HG02884 (cell line): ENCODE results near the gene KLHL29.

Experiments
- ATAC-seq: cut with Tn5 transposase; IDR thresholded peaks from one replicate; pipeline ENCODE4 v1.9.1; 2021; ENCODE audit warnings: mild to moderate bottlenecking, moderate library complexity; ENCODE audit not compliant: unreplicated experiment

Gene KLHL29

DNA sequence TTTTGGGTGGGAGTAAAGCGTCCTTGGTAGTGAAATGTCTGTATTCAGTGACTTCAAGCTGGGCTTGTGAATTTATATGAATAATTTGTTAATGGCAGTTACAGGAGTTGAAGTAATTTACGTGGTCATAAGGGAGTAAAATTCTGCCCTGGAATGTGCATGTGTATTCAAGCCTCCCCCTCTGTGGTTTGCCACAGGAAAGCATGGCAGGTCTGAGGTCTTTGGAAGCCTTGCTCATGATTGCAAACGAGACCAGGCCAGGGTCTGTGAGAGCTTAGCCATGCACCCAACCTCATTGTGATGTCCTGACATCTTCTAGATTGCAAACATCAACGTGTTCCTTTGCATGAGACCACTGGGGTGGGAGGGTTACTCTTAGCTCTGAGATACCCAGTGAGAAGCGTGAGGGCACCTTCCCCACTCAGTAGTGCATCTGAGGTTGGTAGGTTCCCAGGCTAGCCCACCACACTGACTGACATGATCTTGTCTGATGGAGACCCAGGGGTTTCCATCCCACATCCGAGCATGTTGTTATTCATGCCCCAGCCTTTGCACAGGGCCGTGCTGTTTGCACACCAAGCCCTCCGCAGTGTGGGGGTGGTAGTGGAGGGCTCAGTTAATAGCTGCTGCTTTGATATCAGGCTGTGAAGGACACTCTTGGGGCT is 216.5 kb downstream of the KLHL29 start:
- ATAC-seq: no peak

DNA sequence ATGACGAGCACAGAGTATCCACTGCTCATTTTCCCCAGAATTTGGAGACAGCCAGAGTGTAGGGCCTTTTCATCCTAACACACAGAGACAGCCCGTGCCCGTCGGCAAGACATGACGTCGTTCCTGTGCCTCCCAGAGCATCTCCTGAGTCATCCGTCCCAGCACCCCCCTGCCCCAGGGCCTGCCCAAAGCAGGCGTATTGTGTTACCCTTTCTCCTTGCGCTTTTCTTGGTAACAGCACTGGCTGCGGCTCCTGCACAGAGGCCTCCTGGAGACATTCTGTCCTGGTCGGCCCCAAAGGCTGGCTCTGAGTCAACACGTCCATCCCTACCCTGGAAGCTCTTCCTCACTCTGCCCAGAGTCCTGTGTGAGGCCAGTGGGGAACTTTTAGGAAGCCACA is 217.1 kb downstream of the KLHL29 start:
- no peak for ATAC-seq

DNA sequence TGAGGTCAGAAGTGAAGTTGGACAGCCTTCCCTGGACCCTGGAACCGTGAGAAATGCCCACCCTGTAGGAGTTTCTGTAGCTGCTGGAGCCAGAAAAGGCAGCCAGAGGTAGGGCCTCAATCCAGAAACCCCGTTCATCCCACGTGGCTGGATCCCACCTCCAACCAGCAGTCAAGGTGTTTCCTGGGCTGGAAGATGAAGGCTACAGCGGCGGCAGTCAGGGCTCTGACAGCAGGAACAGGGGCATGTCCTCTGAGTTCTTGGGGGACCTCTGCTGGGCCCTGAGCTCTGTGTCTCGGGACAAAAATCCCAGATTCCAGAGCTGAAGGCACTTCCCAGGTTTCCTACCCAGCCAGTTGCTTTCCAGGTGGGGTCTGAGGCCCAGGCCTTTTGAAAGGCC is 218.2 kb downstream of the KLHL29 start:
- ATAC-seq: no peak

DNA sequence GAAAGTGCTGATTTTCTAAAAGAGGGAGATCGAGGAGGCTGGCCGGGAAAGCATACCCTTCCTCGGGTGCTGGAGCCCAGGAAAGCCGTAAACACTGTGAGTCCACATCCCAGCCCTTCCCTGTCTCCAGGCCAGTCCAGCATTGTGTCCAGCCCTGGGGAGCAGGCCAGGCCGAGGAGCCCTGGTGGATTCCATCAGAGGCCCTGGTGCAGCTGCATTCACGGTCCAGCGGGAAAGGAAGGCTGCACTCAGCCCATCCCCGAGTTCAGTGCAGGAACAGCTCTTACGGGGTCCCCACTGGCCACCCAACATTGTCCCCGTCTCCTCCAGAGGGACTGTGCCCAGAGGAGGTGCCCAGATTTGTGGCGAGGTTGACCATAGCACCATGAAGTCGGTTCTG is 218.6 kb downstream of the KLHL29 start:
- ATAC-seq: no peak

DNA sequence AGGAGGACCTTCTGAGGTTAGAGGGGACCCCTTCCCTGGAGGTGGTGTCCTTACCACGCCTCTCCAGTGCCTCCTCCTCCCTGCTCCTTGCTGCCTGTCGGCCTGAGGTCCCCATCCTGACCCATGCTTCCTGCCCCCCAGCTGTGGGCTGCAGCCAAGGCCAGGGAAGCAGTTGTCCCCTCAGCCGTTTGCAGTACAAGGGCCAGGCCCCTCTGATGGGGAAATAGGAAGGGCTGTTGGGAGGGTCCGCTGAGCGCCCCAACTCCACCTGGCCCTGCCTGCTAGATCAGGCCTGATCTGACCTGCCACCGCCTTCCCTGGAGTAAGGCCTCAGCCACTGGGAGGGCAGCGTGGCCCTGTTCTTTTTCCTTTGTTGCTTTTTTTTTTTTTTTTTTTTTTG is 219.8 kb downstream of the KLHL29 start:
- ATAC-seq: no peak

DNA sequence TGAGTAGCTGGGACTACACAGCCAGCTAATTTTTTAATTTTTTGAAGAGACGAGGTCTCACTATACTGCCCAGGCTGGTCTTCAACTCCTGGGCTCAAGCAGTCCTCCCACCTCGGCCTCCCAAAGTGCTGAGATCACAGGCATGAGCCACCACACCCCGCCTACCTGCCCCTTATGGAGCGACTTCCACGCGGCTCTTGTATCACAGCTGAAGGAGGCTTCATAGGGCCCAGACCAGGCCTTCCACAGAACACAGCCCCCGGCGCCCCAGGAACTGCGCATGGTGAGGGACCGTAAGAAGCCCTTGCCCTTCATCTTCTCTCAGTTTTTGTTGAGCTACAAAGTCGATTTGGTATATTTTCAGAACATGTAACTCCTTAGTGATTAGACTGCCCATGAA is 220.3 kb downstream of the KLHL29 start:
- no peak for ATAC-seq

DNA sequence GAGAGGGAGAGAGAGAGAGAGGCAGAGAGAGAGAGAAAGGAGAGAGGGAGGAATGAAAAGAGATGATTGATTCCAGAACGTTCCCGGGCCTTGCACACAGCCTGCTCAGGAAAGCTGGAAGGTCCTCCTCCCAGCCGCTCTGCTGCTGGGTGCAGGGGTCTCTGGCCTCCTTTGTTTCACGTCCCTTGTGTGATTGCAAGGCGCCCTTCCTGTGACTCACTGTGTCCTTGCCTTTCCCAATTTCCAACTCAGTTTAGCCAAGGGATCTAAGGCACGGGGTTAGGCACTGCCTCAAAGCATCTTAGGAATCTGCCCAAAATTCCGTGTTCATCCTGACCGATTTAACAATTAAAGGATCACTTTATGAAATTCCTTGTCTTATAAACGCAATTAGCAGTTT is 221.2 kb downstream of the KLHL29 start:
- no peak for ATAC-seq

DNA sequence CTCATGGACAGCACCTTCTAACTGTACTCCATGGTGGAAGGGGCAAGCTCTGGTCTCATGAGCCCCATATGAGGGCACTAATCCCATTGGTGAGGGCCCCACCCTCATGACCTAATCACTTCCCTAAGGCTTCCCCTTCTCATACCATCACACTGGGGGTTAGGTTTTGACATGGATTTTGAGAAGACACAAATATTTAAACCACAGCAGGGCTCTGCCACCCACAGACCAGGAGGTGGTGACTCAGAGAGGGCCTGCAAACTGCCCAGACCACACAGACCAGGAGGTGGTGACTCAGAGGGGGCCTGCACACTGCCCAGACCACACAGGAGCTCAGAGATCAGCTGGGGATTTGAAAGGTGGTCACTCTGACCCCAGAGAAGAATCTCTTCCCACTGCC is 222.0 kb downstream of the KLHL29 start:
- ATAC-seq: no peak

DNA sequence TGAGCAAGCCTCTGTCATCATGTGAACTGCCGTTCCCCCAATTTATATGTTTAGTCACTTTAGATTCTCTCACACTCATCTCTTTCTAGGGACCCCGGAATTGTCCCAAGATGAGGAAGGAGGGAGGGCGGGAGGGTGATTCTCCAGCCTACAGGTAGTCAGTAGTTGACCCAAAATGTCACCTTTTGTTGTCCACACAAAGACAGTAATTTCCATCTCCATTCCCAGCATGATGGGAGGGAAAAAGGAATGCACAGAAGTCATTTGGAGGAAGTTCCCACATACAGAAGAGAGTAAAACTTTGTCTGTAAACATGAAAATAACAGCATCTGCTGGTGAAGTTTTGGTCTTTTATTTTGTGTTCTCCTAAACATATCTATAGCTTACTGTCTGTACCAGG is 222.9 kb downstream of the KLHL29 start:
- ATAC-seq: no peak

DNA sequence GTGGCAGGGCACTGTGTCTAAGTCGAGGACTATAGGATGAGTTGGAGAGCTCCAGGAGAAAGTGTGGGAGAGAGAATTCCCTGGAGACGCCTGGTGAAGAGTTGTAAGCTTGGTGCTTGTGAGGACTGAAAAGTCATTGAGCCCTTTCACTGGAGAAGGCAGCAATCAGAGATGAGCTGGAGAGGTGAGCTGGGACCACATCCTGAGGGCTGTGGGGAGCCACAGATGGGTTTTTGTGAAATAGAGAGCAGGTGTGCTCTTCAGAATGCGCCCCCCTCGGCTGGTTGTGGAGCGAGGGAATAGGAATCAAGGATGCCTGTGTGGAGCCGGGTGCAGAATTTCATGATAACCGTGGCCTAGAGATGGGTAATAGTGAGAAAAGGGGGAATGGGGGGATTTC is 224.3 kb downstream of the KLHL29 start:
- ATAC-seq: no peak

DNA sequence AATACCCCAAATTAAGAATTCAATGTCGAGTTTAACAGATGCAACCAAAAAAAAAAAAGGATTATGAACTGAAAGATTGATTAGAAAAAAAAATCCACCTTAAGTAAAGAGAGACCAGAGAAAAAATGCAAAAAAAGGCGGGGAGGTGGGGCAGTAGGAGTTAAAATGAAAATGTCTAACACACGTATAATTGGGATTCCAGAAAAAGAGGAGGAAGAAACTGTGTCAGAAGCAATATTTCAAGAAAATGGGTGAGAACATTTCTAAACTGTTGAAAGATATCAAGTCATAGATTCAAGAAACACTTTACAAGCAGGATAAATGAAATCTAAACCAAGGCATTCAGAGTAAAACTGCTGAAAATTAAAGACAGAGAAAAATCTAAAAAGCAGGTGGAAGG is 226.9 kb downstream of the KLHL29 start:
- ATAC-seq: no peak

DNA sequence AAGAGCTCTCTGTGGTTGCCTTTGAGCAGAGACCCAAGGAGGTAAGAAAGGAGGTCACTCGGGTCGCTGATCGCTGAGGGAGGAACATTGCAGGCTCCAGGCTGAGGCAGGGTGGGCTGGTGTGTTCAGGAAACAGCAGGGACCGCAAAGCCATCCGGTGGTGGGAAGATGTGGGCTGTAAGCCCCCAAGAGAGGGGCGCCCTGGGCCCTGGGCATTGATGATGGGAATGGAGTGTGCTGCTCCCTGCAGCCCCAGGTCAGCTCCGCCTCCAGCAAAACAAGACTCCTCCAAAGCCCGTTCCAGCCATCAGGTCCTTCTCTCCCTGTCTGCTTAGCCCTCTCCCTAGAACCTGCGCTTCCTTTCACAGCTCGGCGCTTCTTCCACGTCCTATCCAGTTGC is 229.7 kb downstream of the KLHL29 start:
- no peak for ATAC-seq

DNA sequence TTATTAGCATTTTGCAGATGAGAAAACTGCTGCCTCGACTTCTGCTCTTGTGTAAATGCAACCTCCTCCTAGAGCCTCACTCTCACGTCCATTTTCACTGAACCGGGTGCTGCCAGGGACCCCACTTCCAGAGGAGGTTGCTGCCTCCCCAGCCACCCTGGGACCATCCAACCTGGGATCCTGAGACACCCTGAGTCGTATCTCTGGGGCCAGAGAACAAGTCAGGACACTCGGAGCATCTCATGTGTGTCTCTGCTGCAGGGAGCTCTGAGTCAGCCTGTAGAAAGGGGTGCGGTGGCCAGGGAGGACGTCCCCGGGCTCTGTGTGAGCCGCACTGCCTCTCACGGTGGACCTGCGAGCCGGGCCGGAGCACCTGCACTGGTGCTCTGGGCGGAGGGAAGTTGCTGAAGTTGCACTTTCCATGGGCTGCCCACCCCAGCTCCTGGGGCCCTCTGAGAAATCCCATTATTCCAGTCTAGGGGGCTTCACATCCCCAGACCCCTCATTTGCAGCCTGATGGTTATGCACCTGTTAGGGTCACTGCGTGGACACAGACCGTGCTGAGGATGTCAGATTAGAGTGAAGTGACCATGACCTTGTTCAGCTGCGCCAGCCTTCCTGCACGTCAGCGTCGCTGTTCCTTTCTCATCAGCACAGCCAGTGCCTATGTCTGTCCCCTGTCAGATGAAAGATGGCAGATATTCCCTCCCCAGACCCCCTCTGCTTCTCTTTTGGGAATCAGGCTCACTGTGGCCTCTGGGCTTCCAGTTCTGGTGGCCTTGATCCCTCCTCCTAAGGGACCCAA is 230.4 kb downstream of the KLHL29 start:
- ATAC-seq: no peak

DNA sequence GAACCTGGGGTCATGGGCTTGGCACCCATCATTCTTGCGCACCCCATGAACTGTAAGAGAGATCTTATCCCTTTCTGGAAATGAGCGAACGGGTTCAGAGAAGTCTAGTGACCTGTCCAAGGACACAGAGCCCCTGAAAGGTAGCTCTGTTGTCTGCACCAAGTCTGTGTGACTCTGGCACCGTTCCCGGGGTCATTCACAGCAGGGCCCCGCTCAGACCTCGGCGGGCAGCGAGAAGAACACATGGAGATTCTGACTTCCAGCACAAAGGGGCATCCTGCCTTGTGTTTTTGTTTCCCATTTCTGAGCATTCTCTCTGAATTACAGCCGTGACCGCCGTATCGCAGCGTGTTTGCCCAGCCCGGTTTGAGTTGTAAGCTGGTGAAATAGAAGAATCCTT is 231.7 kb downstream of the KLHL29 start:
- ATAC-seq: no peak

DNA sequence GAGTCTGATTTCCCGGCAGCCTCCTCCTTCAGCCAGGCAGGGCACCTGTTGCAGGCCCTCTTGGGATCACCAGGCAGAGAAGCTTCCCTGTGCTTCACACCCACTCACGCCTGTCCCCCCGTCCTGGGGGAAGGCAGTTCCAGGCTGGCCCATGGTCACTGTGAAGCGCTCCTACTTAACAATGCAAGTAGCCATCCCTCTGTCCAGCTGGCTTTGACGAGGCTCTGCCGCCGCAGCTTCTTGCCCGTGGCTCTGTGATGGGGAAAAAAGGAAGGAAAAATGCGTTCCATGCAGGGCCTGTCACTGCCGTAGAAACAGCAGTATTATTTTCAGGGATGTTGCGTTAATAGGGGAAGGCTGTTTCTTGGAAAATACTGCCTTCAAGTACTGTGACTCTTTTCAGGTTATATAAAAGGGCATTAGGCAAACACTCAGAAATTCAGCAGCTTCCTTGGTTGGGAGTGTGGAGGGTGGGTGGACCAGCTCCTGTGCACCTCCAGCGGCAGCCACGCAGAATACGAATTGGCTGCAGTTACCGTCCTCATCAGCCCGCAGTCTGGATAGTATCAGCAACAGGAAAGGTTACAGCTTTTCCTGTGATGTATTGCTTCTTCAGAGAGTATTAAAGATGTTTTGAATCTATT is 232.3 kb downstream of the KLHL29 start:
- ATAC-seq: no peak

DNA sequence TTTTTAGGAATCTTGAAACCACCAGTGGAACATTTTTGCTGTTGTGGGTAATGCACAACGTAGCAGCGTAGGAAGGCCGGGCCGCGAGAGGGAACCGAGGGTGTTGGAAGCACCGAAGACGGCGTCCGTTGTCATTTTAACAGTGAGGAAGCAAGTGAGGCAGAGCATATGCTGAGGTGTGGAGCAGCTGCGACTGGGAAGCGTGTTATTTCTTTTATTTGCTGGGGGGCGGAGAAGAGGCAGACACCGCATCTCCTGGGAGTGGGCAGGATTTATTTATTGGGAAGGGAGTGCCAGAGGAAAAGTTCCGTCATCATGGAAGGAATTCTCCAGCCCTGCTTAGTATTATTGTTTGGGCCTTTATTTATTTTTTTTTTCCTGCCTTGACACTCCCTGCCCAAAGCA is 232.8 kb downstream of the KLHL29 start:
- no peak for ATAC-seq

DNA sequence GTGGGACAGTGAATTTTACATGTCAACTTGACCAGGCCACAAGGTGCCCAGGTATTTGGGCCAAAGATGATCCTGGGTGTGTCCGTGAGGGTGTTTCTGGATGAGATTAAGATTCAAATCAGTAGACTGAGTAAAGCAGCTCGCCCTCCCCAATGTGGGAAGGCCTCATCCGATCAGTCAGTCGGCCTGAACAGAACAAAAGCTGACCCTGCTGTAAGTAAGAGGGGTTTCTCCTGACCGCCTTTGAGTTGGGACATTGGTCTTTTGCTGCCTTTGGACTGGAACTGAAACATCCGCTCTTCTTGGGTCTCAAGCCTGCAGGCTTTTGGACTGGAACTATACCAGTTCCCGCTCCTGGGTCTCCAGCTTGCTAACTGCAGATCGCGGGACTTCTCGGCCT is 233.3 kb downstream of the KLHL29 start:
- no peak for ATAC-seq

DNA sequence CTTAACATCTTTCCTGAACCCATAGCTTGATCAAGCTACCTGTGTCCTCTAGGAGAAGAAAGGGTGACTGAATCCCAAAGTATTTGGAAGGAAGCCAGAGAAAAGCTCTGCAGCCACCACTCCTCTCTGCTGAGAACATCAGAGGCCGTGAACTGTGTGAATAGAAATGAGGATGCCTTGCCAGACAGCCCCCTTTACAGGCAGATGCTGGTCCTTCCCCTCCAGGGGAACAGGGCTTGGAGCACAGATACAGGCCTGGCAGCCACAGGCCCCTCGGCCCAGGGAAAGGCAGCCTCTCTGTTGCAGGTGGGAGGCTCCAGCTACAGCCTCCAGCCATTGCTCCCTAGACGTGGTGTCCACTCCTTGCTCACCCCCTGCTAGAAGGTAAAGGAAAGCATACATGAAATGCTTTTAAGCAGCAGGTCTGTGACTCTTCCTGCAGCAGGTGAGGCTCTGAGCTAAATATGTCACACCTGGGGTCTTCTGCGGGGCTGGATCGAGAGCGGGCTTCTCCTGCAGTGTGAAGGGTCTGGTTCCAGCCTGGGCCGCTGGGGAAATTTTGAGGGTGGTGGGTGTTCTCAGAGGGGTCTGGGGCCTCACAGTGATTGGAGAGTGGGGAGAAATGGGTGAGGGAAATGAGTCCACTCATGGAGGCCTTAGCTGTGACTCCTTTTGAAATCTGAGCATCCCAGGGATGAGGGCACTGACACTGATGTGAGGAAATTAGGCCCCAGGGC is 234.0 kb downstream of the KLHL29 start:
- no peak for ATAC-seq

DNA sequence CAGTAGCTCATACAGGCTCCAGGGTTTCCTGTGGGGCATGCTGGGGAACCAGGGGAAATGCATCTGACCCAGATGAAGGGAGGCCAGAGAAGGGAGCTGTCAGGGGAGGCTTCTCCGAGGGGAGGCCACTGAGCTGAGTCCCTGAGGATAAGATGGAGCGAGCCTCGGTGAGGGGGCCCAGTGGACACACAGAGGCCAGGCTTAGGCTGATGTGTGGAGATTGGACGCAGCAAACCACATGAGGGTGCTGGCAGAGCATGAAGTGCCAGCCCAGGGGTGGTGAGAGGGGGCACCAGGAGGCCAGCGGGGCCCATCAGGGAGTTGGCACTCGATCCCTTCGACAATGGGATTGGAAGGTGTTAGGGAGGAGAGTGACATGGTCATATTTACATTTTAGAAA is 235.0 kb downstream of the KLHL29 start:
- ATAC-seq: no peak

DNA sequence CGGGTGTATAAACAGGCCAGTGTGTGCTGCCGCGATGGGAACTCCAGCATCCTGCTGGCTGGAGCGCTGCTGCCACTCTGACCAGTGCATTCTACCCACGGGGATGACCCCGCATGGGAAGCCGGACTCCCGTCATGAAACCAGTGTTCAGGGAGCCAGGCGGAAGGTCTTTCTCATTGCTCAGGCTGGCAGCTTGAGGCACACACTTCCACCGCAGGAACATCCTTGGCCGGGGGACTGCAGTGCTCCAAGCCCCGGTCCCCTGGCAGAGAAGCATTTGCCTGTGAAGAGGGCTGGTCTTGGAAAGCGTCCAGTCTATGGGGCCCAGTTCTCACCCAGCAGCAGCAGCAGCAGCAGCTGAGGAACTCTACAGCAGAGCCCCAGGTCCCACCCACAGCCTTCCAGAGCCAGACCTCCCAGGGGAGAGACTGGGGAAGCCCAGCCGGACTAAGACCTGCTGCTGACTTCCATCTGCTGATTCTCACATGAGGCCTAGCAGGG is 235.9 kb downstream of the KLHL29 start:
- no peak for ATAC-seq

DNA sequence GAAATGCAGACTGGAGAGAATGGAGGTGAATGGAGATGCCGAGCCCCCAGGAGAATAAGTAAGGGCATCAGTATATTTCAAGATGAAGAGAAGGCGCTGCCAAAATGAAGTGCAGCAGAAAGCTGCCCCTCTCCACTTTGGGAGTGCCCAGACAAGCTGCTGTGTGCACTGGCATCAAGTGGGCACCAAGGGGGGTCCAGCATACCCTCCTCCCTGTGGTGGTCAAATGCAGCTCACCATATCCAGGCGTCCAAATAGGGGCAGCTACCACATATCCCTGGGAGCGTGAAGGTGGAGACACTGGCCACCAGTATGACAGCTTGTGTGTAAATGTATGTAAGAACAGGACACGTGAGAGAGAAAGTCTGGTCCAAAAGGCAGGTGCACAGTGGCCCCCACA is 236.6 kb downstream of the KLHL29 start:
- ATAC-seq: no peak
